ENCODE data around the gene MYPN.

- TF ChIP-seq, protein P1, sequence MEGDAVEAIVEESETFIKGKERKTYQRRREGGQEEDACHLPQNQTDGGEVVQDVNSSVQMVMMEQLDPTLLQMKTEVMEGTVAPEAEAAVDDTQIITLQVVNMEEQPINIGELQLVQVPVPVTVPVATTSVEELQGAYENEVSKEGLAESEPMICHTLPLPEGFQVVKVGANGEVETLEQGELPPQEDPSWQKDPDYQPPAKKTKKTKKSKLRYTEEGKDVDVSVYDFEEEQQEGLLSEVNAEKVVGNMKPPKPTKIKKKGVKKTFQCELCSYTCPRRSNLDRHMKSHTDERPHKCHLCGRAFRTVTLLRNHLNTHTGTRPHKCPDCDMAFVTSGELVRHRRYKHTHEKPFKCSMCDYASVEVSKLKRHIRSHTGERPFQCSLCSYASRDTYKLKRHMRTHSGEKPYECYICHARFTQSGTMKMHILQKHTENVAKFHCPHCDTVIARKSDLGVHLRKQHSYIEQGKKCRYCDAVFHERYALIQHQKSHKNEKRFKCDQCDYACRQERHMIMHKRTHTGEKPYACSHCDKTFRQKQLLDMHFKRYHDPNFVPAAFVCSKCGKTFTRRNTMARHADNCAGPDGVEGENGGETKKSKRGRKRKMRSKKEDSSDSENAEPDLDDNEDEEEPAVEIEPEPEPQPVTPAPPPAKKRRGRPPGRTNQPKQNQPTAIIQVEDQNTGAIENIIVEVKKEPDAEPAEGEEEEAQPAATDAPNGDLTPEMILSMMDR (IDR thresholded peaks at IDR 0.05), result no peak
- TF ChIP-seq RFX5 (IDR thresholded peaks at IDR 0.05) (no peak), ESRRA (IDR thresholded peaks at IDR 0.05; ENCODE audit: borderline replicate concordance, low read length) (no peak), CHD2 (IDR thresholded peaks at IDR 0.05; ENCODE audit: low read length, partially characterized antibody) (no peak), EHMT2 (IDR thresholded peaks at IDR 0.05; ENCODE audit: low read depth) (no peak), MAX (IDR thresholded peaks at IDR 0.05) (no peak), CBX8 (IDR thresholded peaks at IDR 0.05) (no peak), POLR2A (IDR thresholded peaks at IDR 0.05; ENCODE audit: low read length) (no peak), MYC (IDR thresholded peaks at IDR 0.05; ENCODE audit: borderline replicate concordance, low read length) (no peak), REST (IDR thresholded peaks at IDR 0.05) (no peak)
These were observed 79.5 kb downstream of the MYPN start for GRCh38 chr10:68188835-68189234.
